HL-60/S4 treated with retinoic acid at 250 ng/mL for 4 days and 3 days (cell line): ENCODE data around the gene TAB3.

ENCODE experiments used
- in situ Hi-C: fragments of 300-500 bp; cut with MboI; formaldehyde crosslinking; loops from 2 replicates; pipeline ENCODE4 v1.7.0; 2022; ENCODE audit warnings: low sequenced_read_pairs

TAB3 gene

GRCh38 chrX:30887288-30887687 is 1.8 kb downstream of the TAB3 start:
- in situ Hi-C loops = no loop called here

GRCh38 chrX:30885136-30885535 is 3.9 kb downstream of the TAB3 start:
- in situ Hi-C loops = no loop called here

- in situ Hi-C loops = no loop called here
Observed at GRCh38 chrX:30883138-30883537, 5.9 kb downstream of the TAB3 start.

- in situ Hi-C loops = no loop called here
Observed at GRCh38 chrX:30881797-30882196, 7.3 kb downstream of the TAB3 start.

GRCh38 chrX:30881390-30881789 is 7.7 kb downstream of the TAB3 start:
- in situ Hi-C loops = no loop called here

- in situ Hi-C loops = no loop called here
Observed at GRCh38 chrX:30880058-30880457, 9.0 kb downstream of the TAB3 start.

- in situ Hi-C loops = no loop called here
Observed at GRCh38 chrX:30876367-30876766, 12.7 kb downstream of the TAB3 start.

DNA sequence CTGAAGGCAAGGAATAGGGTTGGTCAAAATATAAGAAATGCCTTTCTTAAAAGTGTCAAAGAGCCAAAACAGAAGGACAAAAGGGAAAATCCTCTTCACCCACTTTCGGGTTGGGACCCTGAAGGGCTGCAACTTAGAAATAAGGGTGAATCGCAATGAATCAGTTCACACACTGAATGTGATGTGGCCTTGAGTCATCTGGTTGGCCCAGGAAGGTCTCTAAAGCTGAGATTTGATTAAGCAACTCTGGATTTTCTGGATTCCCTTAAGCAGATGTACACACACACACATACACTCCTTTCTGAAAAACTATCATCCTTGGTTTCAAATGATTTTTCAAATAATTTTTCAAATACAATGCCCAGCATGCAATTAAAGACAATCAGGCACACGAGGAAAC is 13.1 kb downstream of the TAB3 start:
- in situ Hi-C loops = no loop called here

GRCh38 chrX:30874851-30875250 is 14.2 kb downstream of the TAB3 start:
- in situ Hi-C loops = no loop called here

GRCh38 chrX:30870572-30870971 is 18.5 kb downstream of the TAB3 start:
- in situ Hi-C loops = no loop called here

GRCh38 chrX:30865612-30866011 is 23.4 kb downstream of the TAB3 start:
- in situ Hi-C loops = no loop called here

DNA sequence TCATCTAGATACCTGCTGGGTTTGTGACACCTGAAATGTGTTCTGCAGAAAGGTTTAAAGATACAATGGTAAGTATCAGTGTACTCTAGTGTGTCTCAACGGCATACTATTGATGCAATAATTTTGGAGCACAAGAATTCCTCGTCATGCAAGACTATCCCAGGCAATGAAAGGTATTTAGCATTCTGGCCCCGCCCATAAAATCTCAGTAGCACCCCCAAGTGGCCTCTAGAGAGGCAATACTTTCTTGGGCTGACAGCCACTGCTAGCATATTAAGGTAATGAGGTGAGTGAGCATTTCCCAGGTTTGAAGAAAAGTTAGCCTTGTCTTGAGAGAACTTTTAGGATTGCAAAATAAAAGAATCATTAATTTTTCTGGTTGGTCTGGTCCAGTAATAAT is 24.0 kb downstream of the TAB3 start:
- in situ Hi-C loops = no loop called here

- in situ Hi-C loops = no loop called here
Observed at GRCh38 chrX:30864383-30864785, 24.7 kb downstream of the TAB3 start.

- in situ Hi-C loops = no loop called here
Observed at GRCh38 chrX:30863974-30864373, 25.1 kb downstream of the TAB3 start.

- in situ Hi-C loops = no loop called here
Observed at GRCh38 chrX:30858098-30858497, 31.0 kb downstream of the TAB3 start.

GRCh38 chrX:30851449-30851848 is 37.6 kb downstream of the TAB3 start:
- in situ Hi-C loops = no loop called here

GRCh38 chrX:30835373-30835772 is 53.7 kb downstream of the TAB3 start:
- in situ Hi-C loops = no loop called here

DNA sequence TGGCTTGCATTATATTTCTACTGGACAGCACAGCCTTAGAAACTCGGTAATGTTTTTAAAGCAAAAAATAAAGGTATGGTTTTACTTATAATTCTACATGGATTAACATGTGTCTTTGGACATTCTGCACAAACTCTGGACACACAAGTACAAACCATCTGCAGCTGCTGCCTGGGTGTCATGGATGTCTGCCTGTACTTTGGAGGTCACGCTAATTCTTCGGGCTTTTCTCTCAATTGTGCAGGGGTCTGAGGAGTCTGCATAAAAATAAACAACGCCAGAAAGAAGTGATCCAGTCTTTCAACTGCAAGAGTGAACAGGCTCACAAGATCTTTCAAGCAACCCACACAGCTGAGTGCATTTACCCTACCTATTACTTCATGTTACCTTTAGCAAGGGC is 55.2 kb downstream of the TAB3 start:
- in situ Hi-C loops = no loop called here

GRCh38 chrX:30831082-30831481 is 58.0 kb downstream of the TAB3 start:
- in situ Hi-C loops = no loop called here

- in situ Hi-C loops = no loop called here
Observed at GRCh38 chrX:30830326-30830943, 58.6 kb downstream of the TAB3 start.

DNA sequence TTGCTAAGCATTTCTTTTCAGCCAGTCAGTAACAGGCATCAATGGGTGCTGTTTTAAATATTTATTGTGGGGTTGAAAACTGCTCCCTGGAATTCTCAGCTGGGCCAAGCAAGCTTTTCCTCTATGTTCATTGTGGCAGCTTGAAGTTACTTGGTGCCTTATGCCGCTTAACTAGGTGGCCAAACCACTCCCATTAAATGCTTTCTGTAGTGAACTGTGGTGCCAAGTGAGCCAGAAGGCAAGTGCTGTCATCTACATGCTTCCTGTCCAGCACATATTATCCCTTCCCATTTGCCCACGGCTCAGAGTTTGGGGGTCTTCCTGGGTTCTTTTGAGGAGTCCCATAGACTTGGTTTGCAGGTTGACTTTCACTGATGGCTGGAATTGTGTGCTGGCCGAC is 64.8 kb downstream of the TAB3 start:
- in situ Hi-C loops = no loop called here

DNA sequence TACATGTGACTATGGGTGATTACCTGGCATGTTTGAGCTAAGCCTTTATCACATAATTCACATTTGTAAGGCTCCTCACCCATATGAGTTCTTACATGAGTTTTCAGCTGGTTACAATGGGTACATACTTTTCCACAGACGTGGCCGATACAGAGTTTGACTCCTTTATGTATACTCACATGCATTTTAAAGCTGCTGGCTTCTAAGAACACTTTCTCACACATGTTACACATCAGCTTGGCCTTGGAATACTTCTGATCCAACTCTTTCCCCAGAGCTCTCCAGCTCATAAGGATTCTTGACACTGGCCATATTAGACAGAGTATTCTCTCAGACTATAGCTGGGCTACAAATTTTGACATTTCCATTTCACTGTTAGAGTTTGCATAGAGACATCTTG is 66.3 kb downstream of the TAB3 start:
- in situ Hi-C loops = no loop called here

DNA sequence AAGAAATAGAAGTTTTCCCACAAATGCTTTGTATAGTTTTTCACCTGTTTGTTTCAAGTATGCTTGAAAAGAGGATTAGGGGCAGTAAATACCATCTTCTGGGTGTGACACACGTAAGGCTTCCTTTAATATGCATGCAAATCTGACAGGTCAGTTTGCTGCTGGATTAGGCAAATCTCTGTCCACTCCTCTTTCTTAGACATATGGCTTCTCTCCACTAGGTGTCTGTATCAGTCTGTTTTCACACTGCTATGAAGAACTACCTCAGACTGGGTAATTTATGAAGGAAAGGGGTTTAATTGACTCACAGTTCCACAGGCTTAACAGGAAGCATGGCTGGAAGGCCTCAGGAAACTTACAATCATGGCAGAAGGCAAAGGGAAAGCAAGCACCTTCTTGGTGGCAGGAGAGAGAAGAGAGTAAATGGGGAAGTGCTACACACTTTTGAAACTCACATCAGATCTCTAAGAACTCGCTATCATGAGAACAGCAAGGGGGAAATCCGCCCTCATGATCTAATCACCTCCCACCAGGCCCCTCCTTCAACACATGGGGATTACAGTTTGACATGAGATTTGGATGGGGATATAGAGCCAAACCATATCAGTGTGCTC is 66.9 kb downstream of the TAB3 start:
- in situ Hi-C loops = no loop called here
